Right cardiac atrium (tissue), 5 donors: ENCODE results near the gene IP6K2. TPM values are rescaled to one million over a fixed set of nuclear protein-coding genes. Genes with fewer than 3 reads are reported as not detected.

Source experiments
- ATAC-seq, 2 donors: fragments of 200-7000 bp; cut with Tn5 transposase; one replicate each; pipeline versions ENCODE4 v1.8.0 to v1.9.1; 2020; ENCODE audit warnings: moderate library complexity in 2 of 2, mild to moderate bottlenecking in 1 of 2
- DNase-seq, 3 donors: peaks; one replicate each; pipeline ENCODE4 v3.0.0-alpha.2; 2020
- H3K27ac ChIP-seq: one replicate; pipeline ENCODE4 v1.5.1; 2013; ENCODE audit warnings: mild to moderate bottlenecking, low read length, control low read depth, moderate library complexity
- H3K27me3 ChIP-seq: one replicate; pipeline ENCODE4 v1.6.1; 2013; ENCODE audit not compliant: control insufficient read depth, insufficient read depth
- H3K4me1 ChIP-seq: one replicate; pipeline ENCODE4 v1.6.1; 2013; ENCODE audit warnings: low read length; ENCODE audit not compliant: control insufficient read depth, insufficient read depth
- H3K4me3 ChIP-seq: one replicate; pipeline ENCODE4 v1.5.1; 2013; ENCODE audit warnings: low read length, control low read depth
- H3K9me3 ChIP-seq: one replicate; pipeline ENCODE4 v1.6.1; 2013; ENCODE audit warnings: low read length; ENCODE audit not compliant: control insufficient read depth
- WGBS: extraction: QIAGEN DNeasy Blood & Tissue Kit; methylation state at CpG from one replicate; pipeline ENCODE4 v1.1.7; 2013; 5-methylcytosine and 5-hydroxymethylcytosine counted together
- intact Hi-C, 4 donors: fragments of 100-400 bp; cut with DNase I; formaldehyde crosslinking; loops; one replicate each; pipeline versions ENCODE4 v1.11.0 to v1.14.0; 2022 to 2023
- polyA plus RNA-seq: library from polyadenylated mRNA; stranded (reverse); fragments of 200-250 nt; gene quantifications from one replicate; pipeline ENCODE4 v1.2.3, GENCODE V29; 2013
- total RNA-seq, 4 donors: library from RNA; stranded (reverse); fragmentation: NEBNext Ultra II Directional; extraction: Animal tissue kit (Norgen Biotek cat#: 25700); gene quantifications; one replicate each; pipeline ENCODE4 v1.2.1, GENCODE V29; 2021
- donor health status: healthy with polysubstance abuse.
- donor health status: DM: no; HTN: yes; CAD: no.
- donor health status: DM: no; HTN: no; CAD: no.
- donor health status: DM: no; HTN: yes; CAD: no; lungs with severe emphysema.
- donor health status: DM: yes; HTN: yes; CAD: no.

The IP6K2 gene
- total and polyA plus RNA-seq, 5 donors: 21.2 to 57.8 (median 34.3) TPM

DNA sequence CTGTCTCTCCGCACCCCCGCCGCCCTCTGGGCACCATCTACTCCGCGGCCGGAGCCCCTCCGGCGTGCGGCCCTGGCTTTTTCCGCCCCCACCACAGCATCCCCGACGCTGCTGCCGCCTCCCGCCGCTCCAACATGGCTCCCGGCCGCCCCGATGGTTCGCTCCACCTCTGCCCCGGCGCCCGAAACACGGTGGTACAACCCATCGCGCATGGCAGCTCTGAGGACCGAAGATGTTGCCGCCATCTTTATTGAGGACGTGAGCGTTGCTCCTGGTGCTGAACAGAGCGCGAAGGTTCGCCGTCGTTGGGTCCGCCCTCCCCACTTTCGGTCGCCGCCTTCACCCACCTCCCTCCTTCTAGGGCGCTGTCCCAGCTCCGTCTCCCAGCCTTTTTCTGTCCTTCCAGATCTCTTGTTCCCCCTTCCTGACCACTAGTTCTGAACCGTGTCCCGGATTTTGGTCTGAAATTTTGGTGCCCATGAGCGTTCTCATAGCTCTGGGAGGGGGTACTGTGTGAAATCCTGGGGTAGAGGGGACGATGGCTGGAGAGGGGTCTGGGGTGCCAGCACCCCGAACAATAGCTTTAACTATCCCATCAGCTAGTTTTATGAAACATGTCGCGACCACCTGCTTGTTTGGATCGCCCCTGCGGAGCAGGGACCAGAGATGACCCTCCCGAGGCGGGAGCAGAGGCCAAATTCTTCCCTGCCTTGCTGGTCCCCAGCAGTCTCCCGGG, 54.1 kb downstream of the IP6K2 start, which contains the start of gene CELSR3:
Gene CELSR3 (minus strand): TSS at position 134 of the 736 bp plus-strand sequence. CDS start 252 bp downstream, outside the sequence.
- DNase-seq (peak; percentile 82 to 91 (median 90)), ATAC-seq (peak; percentile 57 to 73)
- Histone ChIP-seq H3K4me1 (peaks cover 4% of the 10 kb centered on the region), H3K27ac (peak within 1 kb of the TSS; percentile 74), H3K4me3 (peak within 1 kb of the TSS; percentile 44), H3K9me3 (no peaks in the 10 kb centered on the region), H3K27me3 (no peaks in the 10 kb centered on the region)
- WGBS: 2% methylated on average over 52 of the region's 52 CpGs
- intact Hi-C loops: no loop called here

DNA sequence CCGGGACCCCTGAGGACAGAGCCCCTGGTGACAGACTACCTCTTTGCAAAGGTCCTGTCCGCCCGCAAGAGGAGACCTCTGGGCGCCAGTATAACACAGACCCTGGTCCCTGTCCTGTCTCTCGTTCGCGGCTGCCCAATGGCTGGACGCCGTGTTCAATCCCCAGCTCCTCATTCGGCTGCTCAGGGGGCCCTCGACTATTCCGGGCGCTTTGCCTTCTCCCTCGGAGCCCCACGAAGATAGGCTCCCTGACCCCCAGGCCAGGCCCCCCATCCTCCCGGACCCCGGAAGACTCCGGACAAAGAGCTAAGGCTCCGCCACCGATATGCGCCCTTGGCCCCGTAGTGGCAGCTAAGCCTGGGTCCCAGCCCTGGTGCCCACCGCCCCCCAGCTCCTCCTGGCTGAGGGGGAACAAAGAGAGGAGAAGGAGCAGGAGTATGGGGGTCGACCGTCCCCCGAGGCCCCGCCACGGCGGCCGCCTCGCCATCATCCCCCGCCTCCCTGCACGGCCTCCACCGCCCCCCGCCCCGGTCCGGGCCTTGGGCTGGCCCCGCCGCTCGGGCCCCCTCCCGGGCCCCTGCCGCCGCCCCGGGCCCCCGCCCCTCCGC, 54.8 kb downstream of the IP6K2 start:
- ATAC-seq (no peak), DNase-seq (no peak)
- H3K4me3 ChIP-seq: no peak overlapping the region
- H3K9me3 ChIP-seq: no peaks in the 10 kb centered on the region
- intact Hi-C loops: no loop called here
- H3K4me1 ChIP-seq: peaks cover 4% of the 10 kb centered on the region
- H3K27ac ChIP-seq: no peak overlapping the region
- WGBS: 3% methylated on average over 46 of the region's 46 CpGs
- H3K27me3 ChIP-seq: no peaks in the 10 kb centered on the region

DNA sequence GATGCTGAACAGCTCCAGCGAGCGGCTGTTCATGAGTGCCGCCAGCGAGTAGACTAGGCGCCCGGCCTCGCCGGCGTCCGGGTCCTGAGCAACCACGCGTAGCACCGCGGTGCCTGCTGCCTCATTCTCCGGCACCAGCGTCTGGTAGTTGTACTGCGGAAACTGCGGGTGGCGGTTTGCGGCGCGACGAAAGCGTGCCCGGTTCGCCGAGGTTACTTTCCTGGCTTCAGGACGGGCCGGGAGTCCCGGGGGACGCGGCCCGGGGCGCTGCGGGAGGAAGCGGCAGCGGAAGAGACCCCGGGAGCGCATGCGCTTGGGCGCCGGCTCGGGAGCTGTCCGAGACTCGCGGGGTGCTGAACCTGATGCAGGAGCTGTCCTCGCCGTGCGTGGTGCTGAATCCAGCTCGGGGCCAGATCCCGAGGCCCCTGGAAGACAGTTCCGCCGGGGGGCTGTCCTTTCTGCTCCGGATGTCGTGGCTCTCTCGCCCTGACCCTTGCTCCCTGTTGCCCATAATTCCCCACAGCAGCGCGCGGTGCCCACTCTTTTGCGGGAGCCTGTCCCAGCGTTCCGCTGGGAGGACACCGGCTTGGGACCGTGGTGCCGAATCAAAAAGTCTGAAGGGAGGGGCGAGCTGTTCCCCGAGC, 55.4 kb downstream of the IP6K2 start:
- 2% methylated on average over 67 of the region's 67 CpGs for WGBS
- H3K4me1 ChIP-seq: peaks cover 4% of the 10 kb centered on the region
- intact Hi-C loops: no loop called here
- H3K4me3 ChIP-seq: peak overlapping the region; percentile 39
- no peaks in the 10 kb centered on the region for H3K9me3 ChIP-seq
- H3K27me3 ChIP-seq: no peaks in the 10 kb centered on the region
- ATAC-seq (no peak), DNase-seq (peak; percentile 61 to 90 (median 84))
- no peak overlapping the region for H3K27ac ChIP-seq

DNA sequence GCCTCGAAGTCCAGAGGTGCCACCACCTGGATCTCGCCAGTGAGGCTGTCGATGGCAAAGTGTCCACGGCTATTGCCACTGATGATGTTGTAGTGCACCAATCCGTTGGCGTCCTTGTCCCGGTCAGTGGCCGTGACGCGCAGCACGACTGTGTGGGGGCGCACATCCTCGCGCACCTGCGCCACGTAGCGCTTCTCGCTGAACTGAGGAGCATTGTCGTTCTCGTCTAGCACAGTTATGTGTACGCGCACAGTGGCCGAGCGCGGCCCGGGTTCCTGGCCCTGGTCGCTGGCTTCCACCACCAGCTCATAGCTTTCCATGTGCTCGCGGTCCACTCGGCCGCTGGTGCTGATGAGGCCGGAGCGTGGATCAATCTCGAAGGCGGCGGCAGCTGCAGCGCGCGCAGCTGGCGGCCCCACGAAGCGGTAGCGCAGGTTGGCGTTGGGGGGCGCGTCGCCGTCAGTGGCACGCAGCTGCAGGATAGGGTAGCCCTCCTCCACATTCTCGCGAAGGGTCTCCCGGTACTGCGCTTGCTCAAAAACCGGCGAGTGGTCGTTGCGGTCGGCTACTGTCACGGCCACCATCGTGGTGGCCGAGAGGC, 56.1 kb downstream of the IP6K2 start:
- H3K27ac ChIP-seq: no peak overlapping the region

DNA sequence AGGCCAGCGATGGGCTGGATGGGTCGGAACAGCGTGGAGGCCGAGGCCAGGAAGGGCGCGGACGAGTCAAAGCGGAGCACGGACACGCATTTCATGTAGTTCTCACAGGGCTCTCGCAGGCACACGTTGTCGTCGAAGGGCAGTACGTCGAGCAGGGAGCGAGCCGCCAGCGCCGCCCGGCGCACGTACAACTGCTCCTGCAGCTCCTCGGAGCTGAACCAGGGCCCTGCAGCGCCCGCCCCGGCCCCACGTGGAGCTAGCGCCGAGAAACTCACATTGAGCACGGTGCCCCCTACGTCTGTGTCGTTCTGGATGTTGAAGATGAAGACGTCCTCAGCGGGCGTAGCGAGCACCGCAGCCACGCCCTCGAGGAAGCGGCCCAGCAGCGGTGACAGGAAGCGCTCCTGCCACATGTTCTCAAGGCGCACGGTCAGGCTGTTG, 60.2 kb downstream of the IP6K2 start:
- H3K9me3 ChIP-seq: no peaks in the 10 kb centered on the region
- H3K4me3 ChIP-seq: no peak overlapping the region
- peaks cover 4% of the 10 kb centered on the region for H3K4me1 ChIP-seq
- no peaks in the 10 kb centered on the region for H3K27me3 ChIP-seq
- peak in 1 of 3 donors; percentile 64 for DNase-seq
- 53% methylated on average over 45 of the region's 45 CpGs for WGBS
- no peak for ATAC-seq
- intact Hi-C loops: no loop called here
- no peak overlapping the region for H3K27ac ChIP-seq

More for the DNA sequence above, 56.1 kb downstream of the IP6K2 start:
- no peak overlapping the region for H3K4me3 ChIP-seq
- DNase-seq (no peak), ATAC-seq (no peak)
- peaks cover 4% of the 10 kb centered on the region for H3K4me1 ChIP-seq
- intact Hi-C loops: no loop called here
- no peaks in the 10 kb centered on the region for H3K27me3 ChIP-seq
- 57% methylated on average over 61 of the region's 61 CpGs for WGBS
- no peaks in the 10 kb centered on the region for H3K9me3 ChIP-seq

DNA sequence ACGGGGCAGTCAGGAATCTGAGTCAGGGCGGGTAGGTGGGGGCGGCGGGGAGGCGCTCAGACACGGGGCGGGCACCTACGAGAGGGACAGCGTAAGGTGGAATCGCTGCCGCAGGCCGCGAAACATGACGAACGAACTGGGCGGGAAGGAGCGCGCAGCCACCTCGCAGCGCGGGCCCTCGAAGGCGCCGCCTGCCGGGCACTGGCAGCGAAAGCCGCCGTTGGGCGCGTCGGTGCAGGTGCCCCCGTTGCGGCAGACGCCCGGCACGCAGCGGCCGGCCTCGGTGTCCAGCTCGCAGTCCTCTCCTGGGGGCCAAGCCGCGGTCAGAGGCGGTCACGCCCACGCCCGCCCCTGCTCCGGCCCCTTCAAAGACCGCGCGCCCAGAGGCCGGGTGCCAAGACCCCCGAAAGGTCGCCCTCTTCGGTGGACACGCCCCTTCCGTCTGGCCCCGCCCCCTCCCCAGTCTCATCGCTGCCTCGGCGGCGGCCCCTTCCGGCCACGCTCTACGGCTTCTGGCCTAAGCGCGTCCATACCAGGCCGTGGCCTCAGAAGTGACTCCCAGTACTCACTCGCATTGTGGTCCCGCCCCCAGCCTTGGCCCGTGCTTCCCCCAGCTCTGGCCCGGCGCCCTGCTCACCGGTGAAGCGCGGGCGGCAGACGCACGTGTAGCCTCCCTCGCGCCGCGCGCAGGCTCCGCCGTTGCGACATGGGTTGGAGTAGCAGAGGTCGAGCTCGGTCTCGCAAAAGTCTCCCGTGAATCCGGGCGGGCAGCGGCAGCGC, 60.8 kb downstream of the IP6K2 start:
- peak overlapping the region; percentile 43 for H3K4me3 ChIP-seq
- intact Hi-C loops: no loop called here
- WGBS: 3% methylated on average over 94 of the region's 94 CpGs
- peak; percentile 85 to 94 (median 94) for DNase-seq
- H3K9me3 ChIP-seq: no peaks in the 10 kb centered on the region
- H3K27me3 ChIP-seq: no peaks in the 10 kb centered on the region
- H3K27ac ChIP-seq: no peak overlapping the region
- peak; percentile 89 for ATAC-seq
- peaks cover 2% of the 10 kb centered on the region for H3K4me1 ChIP-seq

DNA sequence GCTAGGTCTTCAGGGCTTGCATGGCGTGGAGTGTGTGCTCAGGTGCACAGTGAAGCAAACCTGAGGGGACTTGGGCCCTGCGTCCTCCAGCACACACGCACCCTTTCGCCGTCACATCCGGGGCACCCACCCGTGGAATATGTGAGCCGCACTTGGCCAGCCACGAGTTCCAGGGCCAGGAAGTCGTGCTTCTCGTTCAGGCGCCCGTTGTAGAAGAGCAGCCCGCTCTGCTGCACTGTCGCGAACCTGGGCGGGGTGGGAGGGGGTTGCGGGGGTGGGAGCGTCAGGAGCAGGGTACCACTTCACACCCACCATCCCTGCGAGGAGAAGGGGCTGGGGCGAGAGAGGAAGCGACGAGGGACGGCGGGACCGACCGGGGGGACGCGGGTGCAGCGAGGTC, 61.4 kb downstream of the IP6K2 start:
- peak overlapping the region; percentile 43 for H3K4me3 ChIP-seq
- ATAC-seq (no peak), DNase-seq (peak in 1 of 3 donors; percentile 45)
- whole genome bisulfite sequencing: 15% methylated on average over 30 of the region's 30 CpGs
- no peak overlapping the region for H3K27ac ChIP-seq
- no peaks in the 10 kb centered on the region for H3K27me3 ChIP-seq
- no peaks in the 10 kb centered on the region for H3K9me3 ChIP-seq
- intact Hi-C loops: no loop called here
- H3K4me1 ChIP-seq: no peaks in the 10 kb centered on the region

DNA sequence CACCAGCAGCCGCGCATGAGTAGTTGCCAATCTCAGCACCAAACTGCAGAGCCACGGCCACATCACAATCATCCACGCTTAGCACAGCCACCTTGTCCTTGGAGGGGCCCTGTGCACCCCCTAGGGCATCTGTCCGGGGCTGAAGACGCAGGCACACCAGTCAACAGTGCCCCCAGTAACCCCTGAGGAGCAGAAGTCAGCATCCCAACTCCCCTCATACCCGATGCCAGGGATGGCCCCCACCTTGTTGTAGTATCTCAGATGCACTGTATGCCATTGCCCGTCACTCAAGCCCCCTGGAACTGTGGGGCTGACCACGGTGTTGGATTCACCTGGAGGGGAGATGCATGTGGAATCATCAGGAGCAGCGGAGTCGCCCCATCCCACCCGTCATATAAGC, 62.0 kb downstream of the IP6K2 start:
- Histone ChIP-seq H3K4me1 (no peaks in the 10 kb centered on the region), H3K9me3 (no peaks in the 10 kb centered on the region), H3K4me3 (no peak overlapping the region), H3K27me3 (no peaks in the 10 kb centered on the region), H3K27ac (no peak overlapping the region)
- intact Hi-C loops: no loop called here
- ATAC-seq (no peak), DNase-seq (peak in 1 of 3 donors; percentile 46)
- 93% methylated on average over 12 of the region's 12 CpGs for WGBS

DNA sequence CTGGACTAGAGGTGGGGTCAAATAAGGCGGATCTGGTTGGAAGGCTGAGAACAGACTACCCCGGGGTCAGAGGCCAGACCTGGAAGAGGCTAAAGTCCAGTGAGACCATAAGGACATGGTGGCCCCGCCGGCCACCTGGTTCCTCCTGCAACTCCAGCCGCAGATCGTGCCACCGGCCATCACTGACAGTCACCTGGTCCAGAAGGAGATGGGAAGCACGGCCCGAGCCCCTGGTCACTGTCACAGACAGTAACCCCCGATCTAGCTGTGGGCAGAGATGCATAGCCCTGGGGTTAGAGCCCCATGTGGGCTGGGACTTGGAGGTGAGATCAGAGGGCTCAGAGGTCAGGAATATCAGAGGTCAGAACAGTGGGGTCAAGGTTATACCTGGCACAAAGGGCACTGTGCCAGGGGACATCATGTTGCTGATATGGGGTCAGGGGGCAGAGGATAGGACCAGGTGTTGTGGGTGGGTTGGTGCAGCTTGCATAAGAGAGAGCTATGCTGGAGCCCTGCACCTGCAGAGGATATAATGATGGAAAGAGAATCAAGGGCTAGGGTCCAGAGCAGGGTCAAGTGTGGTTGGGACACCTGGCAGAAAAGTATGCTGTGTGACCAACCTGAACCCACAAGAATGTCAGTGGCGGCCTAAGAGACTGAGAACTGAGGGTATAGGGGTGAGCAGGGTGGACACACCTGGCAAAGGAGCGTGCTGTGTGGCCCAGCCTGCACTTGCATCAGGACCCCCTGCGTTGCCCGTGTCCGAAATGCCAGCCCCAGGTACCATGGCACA, 63.9 kb downstream of the IP6K2 start:
- no peak for ATAC-seq
- intact Hi-C loops: no loop called here

DNA sequence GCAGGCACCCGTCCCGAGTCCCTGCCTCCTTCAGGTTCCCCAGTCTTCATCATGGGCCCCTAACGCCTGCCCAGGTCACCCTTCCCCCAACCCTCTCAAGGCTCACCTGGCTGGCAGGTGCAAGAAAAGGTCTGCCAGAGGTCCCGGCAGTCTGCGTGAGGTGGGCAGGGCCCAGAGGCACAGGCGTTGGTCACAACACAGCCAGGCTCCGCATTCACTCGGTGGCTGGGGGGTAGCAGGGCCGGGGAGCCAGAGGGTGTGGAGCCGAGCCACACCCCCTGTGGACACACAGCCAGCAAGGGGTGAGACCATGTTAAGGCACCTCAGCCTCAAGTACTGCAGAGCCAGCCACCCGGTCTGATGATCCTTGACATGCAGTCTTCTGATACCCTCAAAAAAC, 65.2 kb downstream of the IP6K2 start:
- DNase-seq: no peak

More for the DNA sequence above, 63.9 kb downstream of the IP6K2 start:
- Histone ChIP-seq H3K4me3 (no peak overlapping the region), H3K4me1 (no peaks in the 10 kb centered on the region), H3K27me3 (no peaks in the 10 kb centered on the region), H3K27ac (no peak overlapping the region), H3K9me3 (no peaks in the 10 kb centered on the region)
- DNase-seq: peak in 1 of 3 donors; percentile 40
- 95% methylated on average over 15 of the region's 15 CpGs for WGBS

More for the DNA sequence above, 65.2 kb downstream of the IP6K2 start:
- Histone ChIP-seq H3K9me3 (no peaks in the 10 kb centered on the region), H3K4me1 (no peaks in the 10 kb centered on the region), H3K27me3 (no peaks in the 10 kb centered on the region), H3K4me3 (no peak overlapping the region), H3K27ac (no peak overlapping the region)
- WGBS: 89% methylated on average over 11 of the region's 11 CpGs
- intact Hi-C loops: no loop called here
- ATAC-seq: no peak
